ENCODE measurements around the gene FNDC4. TPM values are rescaled to one million over a fixed set of nuclear protein-coding genes. Genes with fewer than 3 reads are reported as not detected.
"Not testable (repeated sequence)": the region's sequence is repeated elsewhere in the genome, so short reads cannot be mapped to it uniquely, and the experiment has no call there.

FNDC4 gene, protein sequence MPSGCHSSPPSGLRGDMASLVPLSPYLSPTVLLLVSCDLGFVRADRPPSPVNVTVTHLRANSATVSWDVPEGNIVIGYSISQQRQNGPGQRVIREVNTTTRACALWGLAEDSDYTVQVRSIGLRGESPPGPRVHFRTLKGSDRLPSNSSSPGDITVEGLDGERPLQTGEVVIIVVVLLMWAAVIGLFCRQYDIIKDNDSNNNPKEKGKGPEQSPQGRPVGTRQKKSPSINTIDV
- 0.21 TPM for total RNA-seq (2013)
- not detected for polyA plus RNA-seq
- not detected in 2 replicates for polyA minus RNA-seq
- 0 to 3.4 (median 0.08) reads per million in 11 experiments for total RNA-seq

DNA sequence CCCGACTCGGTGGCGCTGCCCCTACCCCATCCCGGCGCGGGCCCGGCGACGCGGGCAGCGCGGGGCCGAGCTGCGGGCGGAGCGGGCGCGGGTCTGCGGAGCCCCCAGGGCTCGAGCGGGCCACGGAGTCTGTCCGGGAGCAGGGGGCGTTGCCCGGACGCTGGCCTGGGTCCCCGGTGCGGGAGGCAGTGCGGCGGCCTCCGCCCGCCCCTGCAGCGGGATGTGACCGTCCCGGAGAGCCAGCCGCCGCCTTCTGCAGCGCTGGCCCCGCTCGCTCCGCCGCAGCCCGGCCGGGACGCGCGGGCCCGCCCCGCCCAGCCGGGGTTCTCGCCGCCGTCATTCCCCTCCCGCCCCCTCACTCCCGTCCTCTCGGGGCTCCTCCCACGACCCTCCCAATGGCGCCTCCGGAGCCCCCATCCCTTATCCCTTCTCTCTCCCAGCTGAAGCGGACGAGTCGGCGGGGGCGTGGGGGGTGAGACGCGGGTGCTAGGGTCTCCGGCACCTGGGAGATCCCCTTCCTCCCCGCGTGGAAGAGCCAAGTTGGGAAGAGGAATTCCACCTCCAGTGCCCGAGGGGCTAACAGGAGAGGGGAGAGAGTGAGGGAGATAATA, at the start of gene FNDC4:
Gene FNDC4 (minus strand): TSS at position 257 of the 611 bp plus-strand sequence. CDS start 521 bp downstream, outside the sequence.
- H3K4me1 ChIP-seq (ENCODE audit: control insufficient read depth in 1 of 2, insufficient read depth in 2 of 2, low read length in 2 of 2), result peaks cover 15 to 24% of the 10 kb centered on the region in 2 donors
- peaks cover 0 to 4% of the 10 kb centered on the region in 2 donors for H3K9me3 ChIP-seq (replicated peaks in 1 of 2; ENCODE audit: control insufficient read depth in 1 of 2, insufficient read depth in 1 of 2, low read length in 2 of 2)
- peak within 1 kb of the TSS; percentile 74 to 86 for H3K4me3 Mint-ChIP-seq
- H3K9ac ChIP-seq (ENCODE audit: insufficient read depth, low read length, poor library complexity, severe bottlenecking), result peak within 1 kb of the TSS; percentile 34
- H3K4me3 ChIP-seq (replicated peaks in 1 of 3; ENCODE audit: low read depth in 2 of 3, low read length in 3 of 3), result peak within 1 kb of the TSS in 1 of 3 experiments; percentile 64
- peak in 1 of 3 donors; percentile 12 for DNase-seq
- peaks cover 56 to 69% (median 60%) of the 10 kb centered on the region in 3 donors for H3K27me3 Mint-ChIP-seq (ENCODE audit: low read depth in 3 of 3)
- no peaks in the 10 kb centered on the region for H3K79me2 ChIP-seq (ENCODE audit: insufficient read depth, low read length)
- no peak within 1 kb of the TSS for H3K27ac Mint-ChIP-seq
- H3K36me3 Mint-ChIP-seq, result peaks cover 13 to 22% of the 10 kb centered on the region in 2 donors
- H4K20me1 ChIP-seq (ENCODE audit: insufficient read depth, low read length), result no peaks in the 10 kb centered on the region
- H3K27ac ChIP-seq (ENCODE audit: low read depth in 1 of 2, low read length in 2 of 2), result no peak within 1 kb of the TSS
- WGBS (ENCODE audit: insufficient coverage), result under 1% methylated on average over 57 of the region's 70 CpGs
- intact Hi-C loops (cut with micrococcal nuclease), result loop anchor here (5.0 to 10.0 kb wide), 4 partner anchors 90 to 283 kb away; partner anchors contain the start of genes ATRAID (in 1 of the 2), EIF2B4 (in 1 of the 2), SLC5A6 (in 1 of the 2) and SNX17 (in 1 of the 2)
- H3K9me3 Mint-ChIP-seq, result peaks cover 0 to 15% (median 4%) of the 10 kb centered on the region in 7 donors
- H3K36me3 ChIP-seq (replicated peaks in 1 of 2; ENCODE audit: control insufficient read depth in 1 of 2, insufficient read depth in 2 of 2, low read length in 2 of 2), result no peaks in the 10 kb centered on the region
- peaks cover 44 to 59% of the 10 kb centered on the region in 2 donors for H3K27me3 ChIP-seq (ENCODE audit: control insufficient read depth in 2 of 2, insufficient read depth in 2 of 2, low read length in 2 of 2)
- peak within 1 kb of the TSS; percentile 76 for H3K4me2 ChIP-seq (replicated peaks; ENCODE audit: extremely low read depth, low read length, poor library complexity, severe bottlenecking)
- peaks cover 28% of the 10 kb centered on the region for H3K4me1 Mint-ChIP-seq
- TF ChIP-seq, protein P1, sequence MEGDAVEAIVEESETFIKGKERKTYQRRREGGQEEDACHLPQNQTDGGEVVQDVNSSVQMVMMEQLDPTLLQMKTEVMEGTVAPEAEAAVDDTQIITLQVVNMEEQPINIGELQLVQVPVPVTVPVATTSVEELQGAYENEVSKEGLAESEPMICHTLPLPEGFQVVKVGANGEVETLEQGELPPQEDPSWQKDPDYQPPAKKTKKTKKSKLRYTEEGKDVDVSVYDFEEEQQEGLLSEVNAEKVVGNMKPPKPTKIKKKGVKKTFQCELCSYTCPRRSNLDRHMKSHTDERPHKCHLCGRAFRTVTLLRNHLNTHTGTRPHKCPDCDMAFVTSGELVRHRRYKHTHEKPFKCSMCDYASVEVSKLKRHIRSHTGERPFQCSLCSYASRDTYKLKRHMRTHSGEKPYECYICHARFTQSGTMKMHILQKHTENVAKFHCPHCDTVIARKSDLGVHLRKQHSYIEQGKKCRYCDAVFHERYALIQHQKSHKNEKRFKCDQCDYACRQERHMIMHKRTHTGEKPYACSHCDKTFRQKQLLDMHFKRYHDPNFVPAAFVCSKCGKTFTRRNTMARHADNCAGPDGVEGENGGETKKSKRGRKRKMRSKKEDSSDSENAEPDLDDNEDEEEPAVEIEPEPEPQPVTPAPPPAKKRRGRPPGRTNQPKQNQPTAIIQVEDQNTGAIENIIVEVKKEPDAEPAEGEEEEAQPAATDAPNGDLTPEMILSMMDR (IDR thresholded peaks at IDR 0.05), result no peak
- peak within 1 kb of the TSS; percentile 73 for H2AFZ ChIP-seq (ENCODE audit: insufficient read depth, low read depth, low read length, poor library complexity, severe bottlenecking)

DNA sequence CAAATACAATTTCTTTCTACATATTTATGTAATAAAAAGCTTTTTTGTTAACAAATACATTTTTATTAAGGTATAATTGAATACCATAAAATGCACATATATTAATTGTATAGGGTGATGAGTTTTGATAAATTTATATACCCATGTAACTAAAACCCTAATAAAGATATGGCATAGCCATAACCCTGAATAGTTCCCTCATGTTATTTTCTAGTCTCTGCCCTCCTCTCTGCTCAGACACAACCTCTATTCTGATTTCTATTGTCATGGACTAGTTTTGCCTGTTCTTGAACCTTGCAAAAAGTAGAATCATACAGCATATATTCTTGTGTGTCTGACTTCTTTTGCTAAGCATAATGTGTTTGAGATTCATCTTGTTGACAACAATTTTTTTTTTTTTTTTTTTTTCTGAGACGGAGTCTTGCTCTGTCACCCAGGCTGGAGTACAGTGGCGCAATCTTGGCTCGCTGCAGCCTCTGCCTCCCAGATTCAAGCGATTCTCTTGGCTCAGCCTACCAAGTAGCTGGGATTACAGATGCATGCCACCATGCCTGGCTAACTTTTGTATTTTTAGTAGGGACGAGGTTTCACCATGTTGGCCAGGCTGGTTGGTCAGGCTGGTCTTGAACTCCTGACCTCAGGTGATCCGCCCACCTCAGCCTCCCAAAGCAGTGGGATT, 49.3 kb upstream of the FNDC4 start:
- Histone ChIP-seq H3K4me2 (replicated peaks; ENCODE audit: extremely low read depth, low read length, poor library complexity, severe bottlenecking) (no peak overlapping the region), H2AFZ (ENCODE audit: insufficient read depth, low read depth, low read length, poor library complexity, severe bottlenecking) (no peak overlapping the region), H3K4me3 (replicated peaks in 1 of 3; ENCODE audit: low read depth in 2 of 3, low read length in 3 of 3) (no peak overlapping the region), H3K27me3 (ENCODE audit: control insufficient read depth in 2 of 2, insufficient read depth in 2 of 2, low read length in 2 of 2) (no peaks in the 10 kb centered on the region), H3K4me1 (ENCODE audit: control insufficient read depth in 1 of 2, insufficient read depth in 2 of 2, low read length in 2 of 2) (no peaks in the 10 kb centered on the region), H3K36me3 (replicated peaks in 1 of 2; ENCODE audit: control insufficient read depth in 1 of 2, insufficient read depth in 2 of 2, low read length in 2 of 2) (no peaks in the 10 kb centered on the region), H3K9ac (ENCODE audit: insufficient read depth, low read length, poor library complexity, severe bottlenecking) (no peak overlapping the region), H3K79me2 (ENCODE audit: insufficient read depth, low read length) (no peaks in the 10 kb centered on the region), H3K9me3 (replicated peaks in 1 of 2; ENCODE audit: control insufficient read depth in 1 of 2, insufficient read depth in 1 of 2, low read length in 2 of 2) (no peaks in the 10 kb centered on the region), H3K27ac (ENCODE audit: low read depth in 1 of 2, low read length in 2 of 2) (no peak overlapping the region), H4K20me1 (ENCODE audit: insufficient read depth, low read length) (no peaks in the 10 kb centered on the region)
- DNase-seq, result no peak
- no peak overlapping the region for H3K4me3 Mint-ChIP-seq
- TF ChIP-seq, protein P1 (IDR thresholded peaks at IDR 0.05), result no peak
- WGBS (ENCODE audit: insufficient coverage), result 91% methylated on average over 4 of the region's 6 CpGs
- H3K36me3 Mint-ChIP-seq, result no peaks in the 10 kb centered on the region
- no peaks in the 10 kb centered on the region for H3K4me1 Mint-ChIP-seq
- H3K27me3 Mint-ChIP-seq (ENCODE audit: low read depth in 3 of 3), result peaks cover 0 to 2% (median 0%) of the 10 kb centered on the region in 3 donors
- intact Hi-C loops (cut with micrococcal nuclease), result no loop called here
- H3K27ac Mint-ChIP-seq, result no peak overlapping the region
- peaks cover 0 to 8% (median 2%) of the 10 kb centered on the region in 7 donors for H3K9me3 Mint-ChIP-seq

DNA sequence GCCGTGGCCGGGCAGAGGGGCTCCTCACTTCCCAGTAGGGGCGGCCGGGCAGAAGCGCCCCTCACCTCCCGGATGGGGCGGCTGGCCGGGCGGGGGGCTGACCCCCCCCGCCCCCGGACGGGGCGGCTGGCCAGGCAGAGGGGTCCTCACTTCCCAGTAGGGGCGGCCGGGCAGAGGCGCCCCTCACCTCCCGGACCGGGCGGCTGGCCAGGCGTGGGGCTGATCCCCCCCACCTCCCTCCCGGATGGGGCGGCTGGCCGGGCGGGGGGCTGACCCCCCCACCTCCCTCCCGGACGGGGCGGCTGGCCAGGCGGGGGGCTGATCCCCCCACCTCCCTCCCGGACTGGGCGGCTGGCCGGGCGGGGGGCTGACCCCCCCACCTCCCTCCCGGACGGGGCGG, 44.6 kb upstream of the FNDC4 start:
- DNase-seq; H3K4me3 Mint-ChIP-seq; H3K27me3 ChIP-seq (ENCODE audit: control insufficient read depth in 2 of 2, insufficient read depth in 2 of 2, low read length in 2 of 2); H3K79me2 ChIP-seq (ENCODE audit: insufficient read depth, low read length); H3K4me1 ChIP-seq (ENCODE audit: control insufficient read depth in 1 of 2, insufficient read depth in 2 of 2, low read length in 2 of 2); H2AFZ ChIP-seq (ENCODE audit: insufficient read depth, low read depth, low read length, poor library complexity, severe bottlenecking); H3K36me3 ChIP-seq (replicated peaks in 1 of 2; ENCODE audit: control insufficient read depth in 1 of 2, insufficient read depth in 2 of 2, low read length in 2 of 2); H3K4me3 ChIP-seq (replicated peaks in 1 of 3; ENCODE audit: low read depth in 2 of 3, low read length in 3 of 3); H3K4me2 ChIP-seq (replicated peaks; ENCODE audit: extremely low read depth, low read length, poor library complexity, severe bottlenecking); H3K4me1 Mint-ChIP-seq; H3K27ac Mint-ChIP-seq; intact Hi-C loops (cut with micrococcal nuclease); H4K20me1 ChIP-seq (ENCODE audit: insufficient read depth, low read length); H3K36me3 Mint-ChIP-seq; H3K9ac ChIP-seq (ENCODE audit: insufficient read depth, low read length, poor library complexity, severe bottlenecking); H3K27ac ChIP-seq (ENCODE audit: low read depth in 1 of 2, low read length in 2 of 2); H3K9me3 ChIP-seq (replicated peaks in 1 of 2; ENCODE audit: control insufficient read depth in 1 of 2, insufficient read depth in 1 of 2, low read length in 2 of 2); H3K9me3 Mint-ChIP-seq: not testable (repeated sequence)
- peaks cover 0 to 14% (median 2%) of the 10 kb centered on the region in 3 donors for H3K27me3 Mint-ChIP-seq (ENCODE audit: low read depth in 3 of 3)
- no CpG with 5 or more reads among the region's 35 CpGs for WGBS (ENCODE audit: insufficient coverage)

Data from CD14-positive monocyte (primary cell).